ENCODE results near the gene MSN. TPM values are rescaled to one million over a fixed set of nuclear protein-coding genes. Genes with fewer than 3 reads are reported as not detected.

MSN gene
- total RNA-seq, 2 donors from 2014 or later: 141 to 188 TPM

GRCh38 chrX:65726715-65727114 lies 59.3 kb downstream of the MSN start:
- Histone ChIP-seq H3K4me1 (ENCODE audit: control insufficient read depth, insufficient read depth, low read length) (no peaks in the 10 kb centered on the region), H3K9ac (ENCODE audit: extremely low read depth, low read length, poor library complexity, severe bottlenecking) (no peak overlapping the region), H3K9me3 (ENCODE audit: control insufficient read depth, low read length) (no peaks in the 10 kb centered on the region), H3K27ac (ENCODE audit: low read depth, low read length) (no peak overlapping the region), H3K27me3 (ENCODE audit: control insufficient read depth, insufficient read depth, low read length, poor library complexity, severe bottlenecking) (no peaks in the 10 kb centered on the region), H3K36me3 (ENCODE audit: control insufficient read depth, insufficient read depth, low read length) (peaks cover 45% of the 10 kb centered on the region), H3K4me3 (ENCODE audit: low read length) (no peak overlapping the region)
- peaks cover 69% of the 10 kb centered on the region for H3K9me3 Mint-ChIP-seq
- peaks cover 5% of the 10 kb centered on the region for H3K4me1 Mint-ChIP-seq
- H3K27me3 Mint-ChIP-seq (ENCODE audit: insufficient read depth): no peaks in the 10 kb centered on the region
- no peak overlapping the region for H3K27ac Mint-ChIP-seq
- H3K36me3 Mint-ChIP-seq (ENCODE audit: low read depth): peaks cover 43% of the 10 kb centered on the region
- WGBS, 2 experiments (ENCODE audit: insufficient coverage in 1 of 2, insufficient read length in 1 of 2): 50% methylated on average over 1 of the region's 1 CpG; no CpG with 5 or more reads in 1 of the 2 experiments
- no peak overlapping the region for H3K4me3 Mint-ChIP-seq
- peak; percentile 47 for DNase-seq
- TF ChIP-seq, protein P1, sequence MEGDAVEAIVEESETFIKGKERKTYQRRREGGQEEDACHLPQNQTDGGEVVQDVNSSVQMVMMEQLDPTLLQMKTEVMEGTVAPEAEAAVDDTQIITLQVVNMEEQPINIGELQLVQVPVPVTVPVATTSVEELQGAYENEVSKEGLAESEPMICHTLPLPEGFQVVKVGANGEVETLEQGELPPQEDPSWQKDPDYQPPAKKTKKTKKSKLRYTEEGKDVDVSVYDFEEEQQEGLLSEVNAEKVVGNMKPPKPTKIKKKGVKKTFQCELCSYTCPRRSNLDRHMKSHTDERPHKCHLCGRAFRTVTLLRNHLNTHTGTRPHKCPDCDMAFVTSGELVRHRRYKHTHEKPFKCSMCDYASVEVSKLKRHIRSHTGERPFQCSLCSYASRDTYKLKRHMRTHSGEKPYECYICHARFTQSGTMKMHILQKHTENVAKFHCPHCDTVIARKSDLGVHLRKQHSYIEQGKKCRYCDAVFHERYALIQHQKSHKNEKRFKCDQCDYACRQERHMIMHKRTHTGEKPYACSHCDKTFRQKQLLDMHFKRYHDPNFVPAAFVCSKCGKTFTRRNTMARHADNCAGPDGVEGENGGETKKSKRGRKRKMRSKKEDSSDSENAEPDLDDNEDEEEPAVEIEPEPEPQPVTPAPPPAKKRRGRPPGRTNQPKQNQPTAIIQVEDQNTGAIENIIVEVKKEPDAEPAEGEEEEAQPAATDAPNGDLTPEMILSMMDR (conservative IDR thresholded peaks at IDR 0.05): no peak

DNA sequence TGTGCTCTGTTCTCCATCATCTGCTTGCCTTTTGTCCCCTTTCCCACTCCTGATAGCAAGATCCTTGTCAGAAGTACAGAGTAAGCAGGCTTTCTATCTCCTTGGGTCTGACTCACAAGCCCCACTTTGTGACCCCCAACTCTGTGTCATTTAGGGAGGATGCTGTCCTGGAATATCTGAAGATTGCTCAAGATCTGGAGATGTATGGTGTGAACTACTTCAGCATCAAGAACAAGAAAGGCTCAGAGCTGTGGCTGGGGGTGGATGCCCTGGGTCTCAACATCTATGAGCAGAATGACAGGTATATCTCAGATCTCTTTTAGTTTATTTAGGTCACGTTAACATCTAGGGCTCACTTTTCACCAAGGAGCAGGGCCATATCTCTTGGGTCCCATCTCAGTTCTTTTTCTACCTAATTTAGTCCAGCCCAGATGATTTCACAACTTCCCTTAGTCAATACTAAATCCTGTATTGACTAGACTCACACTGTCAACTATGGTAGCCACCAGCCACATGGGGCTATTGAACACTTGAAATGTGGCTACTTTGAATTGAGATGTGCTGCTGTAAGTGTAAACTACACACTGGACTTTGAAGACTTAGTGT lies 64.3 kb downstream of the MSN start:
- DNase-seq: no peak
- 88% methylated on average over 1 of the region's 1 CpG; no CpG with 5 or more reads in 1 of the 2 experiments for WGBS, 2 experiments (ENCODE audit: insufficient coverage in 1 of 2, insufficient read length in 1 of 2)

DNA sequence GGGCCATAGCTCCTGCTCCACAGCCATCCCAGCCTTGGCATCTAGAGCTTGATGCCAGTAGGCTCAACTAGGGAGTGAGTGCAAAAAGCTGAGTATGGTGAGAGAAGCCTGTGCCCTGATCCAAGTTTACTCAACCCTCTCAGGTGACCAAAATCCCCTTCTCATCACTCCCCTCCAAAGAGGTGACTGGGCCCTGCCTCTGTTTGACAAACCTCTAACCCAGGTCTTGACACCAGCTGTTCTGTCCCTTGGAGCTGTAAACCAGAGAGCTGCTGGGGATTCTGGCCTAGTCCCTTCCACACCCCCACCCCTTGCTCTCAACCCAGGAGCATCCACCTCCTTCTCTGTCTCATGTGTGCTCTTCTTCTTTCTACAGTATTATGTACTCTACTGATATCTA lies 73.5 kb downstream of the MSN start:
- Mint-ChIP-seq H3K4me3 (no peak overlapping the region), H3K27me3 (ENCODE audit: insufficient read depth) (no peaks in the 10 kb centered on the region), H3K4me1 (no peaks in the 10 kb centered on the region), H3K9me3 (peaks cover 42% of the 10 kb centered on the region), H3K36me3 (ENCODE audit: low read depth) (peaks cover 47% of the 10 kb centered on the region), H3K27ac (no peak overlapping the region)
- H3K27ac ChIP-seq (ENCODE audit: low read depth, low read length): no peak overlapping the region
- no peaks in the 10 kb centered on the region for H3K4me1 ChIP-seq (ENCODE audit: control insufficient read depth, insufficient read depth, low read length)
- no peak for DNase-seq
- peaks cover 42% of the 10 kb centered on the region for H3K36me3 ChIP-seq (ENCODE audit: control insufficient read depth, insufficient read depth, low read length)
- no peak overlapping the region for H3K9ac ChIP-seq (ENCODE audit: extremely low read depth, low read length, poor library complexity, severe bottlenecking)
- H3K27me3 ChIP-seq (ENCODE audit: control insufficient read depth, insufficient read depth, low read length, poor library complexity, severe bottlenecking): no peaks in the 10 kb centered on the region
- H3K4me3 ChIP-seq (ENCODE audit: low read length): no peak overlapping the region
- H3K9me3 ChIP-seq (ENCODE audit: control insufficient read depth, low read length): no peaks in the 10 kb centered on the region
- TF ChIP-seq, protein P1 (conservative IDR thresholded peaks at IDR 0.05): no peak

More for the DNA sequence above, 64.3 kb downstream of the MSN start:
- H3K36me3 Mint-ChIP-seq (ENCODE audit: low read depth): peaks cover 69% of the 10 kb centered on the region
- H3K4me3 Mint-ChIP-seq: no peak overlapping the region
- H3K27me3 Mint-ChIP-seq (ENCODE audit: insufficient read depth): no peaks in the 10 kb centered on the region
- H3K4me1 Mint-ChIP-seq: peaks cover 4% of the 10 kb centered on the region
- Histone ChIP-seq H3K27me3 (ENCODE audit: control insufficient read depth, insufficient read depth, low read length, poor library complexity, severe bottlenecking) (no peaks in the 10 kb centered on the region), H3K9ac (ENCODE audit: extremely low read depth, low read length, poor library complexity, severe bottlenecking) (no peak overlapping the region), H3K4me3 (ENCODE audit: low read length) (no peak overlapping the region), H3K27ac (ENCODE audit: low read depth, low read length) (no peak overlapping the region), H3K9me3 (ENCODE audit: control insufficient read depth, low read length) (no peaks in the 10 kb centered on the region), H3K36me3 (ENCODE audit: control insufficient read depth, insufficient read depth, low read length) (peaks cover 83% of the 10 kb centered on the region), H3K4me1 (ENCODE audit: control insufficient read depth, insufficient read depth, low read length) (no peaks in the 10 kb centered on the region)
- no peak overlapping the region for H3K27ac Mint-ChIP-seq
- TF ChIP-seq, protein P1 (conservative IDR thresholded peaks at IDR 0.05): no peak
- H3K9me3 Mint-ChIP-seq: peaks cover 63% of the 10 kb centered on the region
